B cell (primary cell): ENCODE data around the gene POLE2. TPM values are rescaled to one million over a fixed set of nuclear protein-coding genes. Genes with fewer than 3 reads are reported as not detected.

Source experiments
- ATAC-seq: fragments of 200-7000 bp; cut with Tn5 transposase; one replicate; pipeline ENCODE4 v1.10.0; 2021; ENCODE audit warnings: low read depth, mild to moderate bottlenecking, moderate number of reproducible peaks, moderate library complexity
- CTCF ChIA-PET: fragments of 350-600 bp; sonication (Branson Sonifier 250); formaldehyde crosslinking; loops from one replicate; lab custom pipeline; 2021; ENCODE audit warnings: antibody characterized with exemption, inconsistent platforms; lab: Charles Lee
- POLR2A ChIA-PET: fragments of 350-600 bp; sonication (Branson Sonifier 250); formaldehyde crosslinking; loops from one replicate; lab custom pipeline; 2021; ENCODE audit warnings: antibody characterized with exemption; lab: Charles Lee
- DNase-seq: peaks from one replicate; pipeline ENCODE4 v3.0.0; 2013
- H2AFZ ChIP-seq: 2 replicates; pipeline ENCODE4 v1.6.1; 2012; ENCODE audit warnings: mild to moderate bottlenecking, low read depth, low read length; ENCODE audit not compliant: insufficient read depth, poor library complexity, severe bottlenecking
- H3K27ac ChIP-seq, 2 donors: 1 replicate in 1 of 2; 2 replicates in 1 of 2; pipeline ENCODE4 v1.5.1; 2012 to 2013; ENCODE audit warnings: low read length in 2 of 2, mild to moderate bottlenecking in 2 of 2, moderate library complexity in 1 of 2
- H3K27me3 ChIP-seq, 4 experiments: fragments of 200-600 bp in 1 of 4; sonication (generic) in 1 of 4; replicated peaks in 1 of 4; 1 replicate in 2 of 4; 2 replicates in 2 of 4; pipeline versions ENCODE4 v1.6.1 to v1.7.0; 2013 to 2016; ENCODE audit warnings: low read length in 3 of 4, mild to moderate bottlenecking in 2 of 4, mixed read lengths in 1 of 4, moderate library complexity in 1 of 4; ENCODE audit not compliant: insufficient read depth in 4 of 4, control insufficient read depth in 3 of 4; ENCODE audit errors: control extremely low read depth in 1 of 4
- H3K36me3 ChIP-seq, 2 experiments: replicated peaks in 1 of 2; 1 replicate in 1 of 2; 2 replicates in 1 of 2; pipeline versions ENCODE4 v1.6.1 to v1.7.1; 2013; ENCODE audit warnings: low read length in 1 of 2; ENCODE audit not compliant: insufficient read depth in 2 of 2, control insufficient read depth in 1 of 2; ENCODE audit errors: control extremely low read depth in 1 of 2, extremely low read depth in 1 of 2
- H3K4me1 ChIP-seq, 2 donors: fragments of 200-600 bp in 1 of 2; sonication (generic) in 1 of 2; 1 replicate in 1 of 2; 2 replicates in 1 of 2; pipeline versions ENCODE4 v1.5.1 to v1.6.1; 2013 to 2017; ENCODE audit warnings: low read length in 2 of 2; ENCODE audit not compliant: control insufficient read depth in 2 of 2, insufficient read depth in 2 of 2
- H3K4me2 ChIP-seq: replicated peaks from 2 replicates; pipeline ENCODE3; 2012; ENCODE audit warnings: mild to moderate bottlenecking, low read depth, low read length; ENCODE audit not compliant: poor library complexity, severe bottlenecking
- H3K4me3 ChIP-seq, 5 experiments: fragments of 200-600 bp in 1 of 5; sonication (generic) in 1 of 5; 1 replicate in 3 of 5; 2 replicates in 2 of 5; pipeline versions ENCODE4 v1.5.1 to v1.7.0; 2011 to 2016; ENCODE audit warnings: low read length in 4 of 5, mild to moderate bottlenecking in 4 of 5, low read depth in 2 of 5, control low read depth in 1 of 5, moderate library complexity in 1 of 5; ENCODE audit not compliant: insufficient read depth in 1 of 5; ENCODE audit errors: control extremely low read depth in 1 of 5, extremely low read depth in 1 of 5
- H3K79me2 ChIP-seq: fragments of 200-600 bp; sonication (generic); one replicate; pipeline ENCODE4 v1.6.0; 2016; ENCODE audit warnings: low read length; ENCODE audit not compliant: control insufficient read depth, insufficient read depth
- H3K9ac ChIP-seq: fragments of 200-600 bp; sonication (generic); 2 replicates; pipeline ENCODE4 v1.6.1; 2017; ENCODE audit warnings: mild to moderate bottlenecking, low read length, moderate library complexity
- H3K9me3 ChIP-seq, 3 donors: one replicate each; pipeline versions ENCODE4 v1.6.1 to v1.7.1; 2013; ENCODE audit warnings: low read length in 2 of 3; ENCODE audit not compliant: control insufficient read depth in 2 of 3, insufficient read depth in 1 of 3; ENCODE audit errors: control extremely low read depth in 1 of 3
- H4K20me1 ChIP-seq: 2 replicates; pipeline ENCODE4 v1.6.0; 2012; ENCODE audit warnings: mild to moderate bottlenecking, low read length; ENCODE audit not compliant: insufficient read depth, control insufficient read depth, poor library complexity, severe bottlenecking
- H3K27ac Mint-ChIP-seq: one replicate; pipeline ENCODE4 v1.8.0; 2021; ENCODE audit warnings: mixed read lengths
- H3K27me3 Mint-ChIP-seq: one replicate; pipeline ENCODE4 v1.8.0; 2021; ENCODE audit warnings: mixed read lengths
- H3K4me1 Mint-ChIP-seq: one replicate; pipeline ENCODE4 v1.8.0; 2021; ENCODE audit warnings: mixed read lengths
- H3K4me3 Mint-ChIP-seq: one replicate; pipeline ENCODE4 v1.8.0; 2021; ENCODE audit warnings: mixed read lengths
- H3K9me3 Mint-ChIP-seq: one replicate; pipeline ENCODE4 v1.8.0; 2022; ENCODE audit warnings: mixed read lengths; ENCODE audit not compliant: insufficient read depth
- EZH2 ChIP-seq: IDR thresholded peaks from 2 replicates; pipeline ENCODE4 v1.6.1; 2012; ENCODE audit warnings: borderline replicate concordance, low read depth, mild to moderate bottlenecking, moderate library complexity, low read length; ENCODE audit not compliant: insufficient read depth, poor library complexity, severe bottlenecking
- WGBS: methylation state at CpG from one replicate; pipeline ENCODE4 v1.1.5; 2013; ENCODE audit warnings: missing lambda C conversion rate; ENCODE audit not compliant: insufficient coverage; 5-methylcytosine and 5-hydroxymethylcytosine counted together
- intact Hi-C: fragments of 100-400 bp; cut with micrococcal nuclease; formaldehyde crosslinking; loops from one replicate; pipeline ENCODE4 v1.10.0; 2022
- polyA plus RNA-seq: library from polyadenylated mRNA; depleted of rRNA; stranded (reverse); fragments of >200 nt; gene quantifications from 2 replicates; pipeline ENCODE4 v1.2.3, GENCODE V29; 2012
- total RNA-seq, 2 donors: library from RNA; stranded (reverse); fragments of 120-200 nt in 1 of 2; gene quantifications; 1 replicate in 1 of 2; 2 replicates in 1 of 2; pipeline versions ENCODE4 v1.2.3 to v1.2.4, GENCODE V29; 2013 to 2022
- TF ChIP-seq, protein P1 (sequence below): fragments of 200-600 bp; IDR thresholded peaks from one replicate; pipeline ENCODE4 v1.8.0; 2022; ENCODE audit warnings: antibody characterized with exemption, mild to moderate bottlenecking

The POLE2 gene
- total and polyA plus RNA-seq, 2 donors (not counting 1 experiment from before 2014, with no cell fraction given) = 1.4 to 2.6 TPM

DNA sequence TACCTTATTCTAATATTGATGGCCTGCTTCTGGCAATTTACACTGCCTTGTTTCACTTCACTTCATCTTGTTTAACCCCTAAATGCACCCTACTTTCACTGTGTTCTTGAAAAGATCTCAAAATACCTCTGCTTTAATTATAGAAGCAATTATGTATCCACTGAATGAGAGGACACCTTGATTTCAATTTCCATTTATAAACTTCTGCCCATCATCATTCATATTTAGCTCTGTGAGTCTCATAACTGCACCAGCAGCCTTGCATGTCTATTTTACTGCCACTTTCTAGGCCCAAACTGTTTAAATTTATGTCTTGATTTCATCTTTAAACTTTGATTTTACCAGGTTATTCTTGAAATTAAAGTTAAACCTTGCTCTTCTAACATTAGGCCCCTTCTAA lies 45.9 kb downstream of the POLE2 start:
- H2AFZ ChIP-seq = no peak overlapping the region
- Mint-ChIP-seq H3K4me3 (no peak overlapping the region), H3K27me3 (no peaks in the 10 kb centered on the region), H3K4me1 (peaks cover 45% of the 10 kb centered on the region), H3K9me3 (no peaks in the 10 kb centered on the region), H3K27ac (peak overlapping the region; percentile 2)
- H3K9me3 ChIP-seq = no peaks in the 10 kb centered on the region
- H3K4me2 ChIP-seq = peak overlapping the region; percentile 10
- H3K4me3 ChIP-seq = no peak overlapping the region
- intact Hi-C loops = no loop called here
- DNase-seq = no peak
- no peak overlapping the region for H3K9ac ChIP-seq
- ChIA-PET POLR2A (no interaction called here), CTCF (interaction anchor here (1.1 kb wide), 1 partner anchor 46 kb away, joined by 3 read pairs; the partner anchor contains the start of gene POLE2)
- H3K27me3 ChIP-seq = no peaks in the 10 kb centered on the region
- peak overlapping the region in 1 of 2 donors; percentile 46 for H3K27ac ChIP-seq
- peaks cover 10% of the 10 kb centered on the region for H4K20me1 ChIP-seq
- peaks cover 81% of the 10 kb centered on the region for H3K79me2 ChIP-seq
- peaks cover 6 to 13% of the 10 kb centered on the region in 2 donors for H3K4me1 ChIP-seq
- peaks cover 0 to 22% of the 10 kb centered on the region in 2 experiments for H3K36me3 ChIP-seq
- TF ChIP-seq, protein P1, sequence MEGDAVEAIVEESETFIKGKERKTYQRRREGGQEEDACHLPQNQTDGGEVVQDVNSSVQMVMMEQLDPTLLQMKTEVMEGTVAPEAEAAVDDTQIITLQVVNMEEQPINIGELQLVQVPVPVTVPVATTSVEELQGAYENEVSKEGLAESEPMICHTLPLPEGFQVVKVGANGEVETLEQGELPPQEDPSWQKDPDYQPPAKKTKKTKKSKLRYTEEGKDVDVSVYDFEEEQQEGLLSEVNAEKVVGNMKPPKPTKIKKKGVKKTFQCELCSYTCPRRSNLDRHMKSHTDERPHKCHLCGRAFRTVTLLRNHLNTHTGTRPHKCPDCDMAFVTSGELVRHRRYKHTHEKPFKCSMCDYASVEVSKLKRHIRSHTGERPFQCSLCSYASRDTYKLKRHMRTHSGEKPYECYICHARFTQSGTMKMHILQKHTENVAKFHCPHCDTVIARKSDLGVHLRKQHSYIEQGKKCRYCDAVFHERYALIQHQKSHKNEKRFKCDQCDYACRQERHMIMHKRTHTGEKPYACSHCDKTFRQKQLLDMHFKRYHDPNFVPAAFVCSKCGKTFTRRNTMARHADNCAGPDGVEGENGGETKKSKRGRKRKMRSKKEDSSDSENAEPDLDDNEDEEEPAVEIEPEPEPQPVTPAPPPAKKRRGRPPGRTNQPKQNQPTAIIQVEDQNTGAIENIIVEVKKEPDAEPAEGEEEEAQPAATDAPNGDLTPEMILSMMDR = no peak
- no peak for TF ChIP-seq EZH2
- no peak for ATAC-seq

DNA sequence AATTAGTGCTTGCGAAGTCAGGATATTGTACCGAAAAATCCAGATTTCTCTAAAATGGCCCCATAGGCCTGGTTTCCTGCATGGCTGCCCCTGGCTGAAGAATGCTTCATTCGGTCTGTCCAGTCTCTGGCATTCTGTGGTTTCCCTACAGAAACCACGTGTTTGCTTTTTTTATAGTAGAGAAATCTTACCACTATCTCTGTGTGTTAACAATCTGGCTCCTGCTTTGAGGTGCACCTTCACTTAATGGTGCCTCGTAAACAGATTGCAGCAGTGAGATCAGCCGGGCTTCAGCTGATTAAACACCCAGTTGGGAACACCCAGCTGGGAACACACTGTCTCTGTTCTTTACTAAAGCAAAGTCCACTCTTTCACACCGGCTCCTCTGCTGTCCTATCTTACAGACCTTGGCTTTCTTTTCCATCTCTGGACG lies 46.3 kb downstream of the POLE2 start:
- Mint-ChIP-seq H3K9me3 (no peaks in the 10 kb centered on the region), H3K4me1 (peaks cover 45% of the 10 kb centered on the region), H3K27ac (peak overlapping the region; percentile 2), H3K27me3 (no peaks in the 10 kb centered on the region), H3K4me3 (no peak overlapping the region)
- no peaks in the 10 kb centered on the region for H3K9me3 ChIP-seq
- WGBS = 87% methylated on average over 6 of the region's 8 CpGs
- H3K9ac ChIP-seq = no peak overlapping the region
- peak overlapping the region; percentile 10 for H3K4me2 ChIP-seq
- H3K4me1 ChIP-seq = peaks cover 7 to 16% of the 10 kb centered on the region in 2 donors
- no peak overlapping the region for H3K4me3 ChIP-seq
- no peak for DNase-seq
- peak overlapping the region in 1 of 2 donors; percentile 46 for H3K27ac ChIP-seq
- no peak overlapping the region for H2AFZ ChIP-seq
- CTCF ChIA-PET = interaction anchor here (1.1 kb wide), 1 partner anchor 46 kb away, joined by 3 read pairs; the partner anchor contains the start of gene POLE2
- intact Hi-C loops = no loop called here
- peaks cover 81% of the 10 kb centered on the region for H3K79me2 ChIP-seq
- H4K20me1 ChIP-seq = peaks cover 13% of the 10 kb centered on the region
- POLR2A ChIA-PET = interaction anchor here (1.1 kb wide), 1 partner anchor 126 kb away, joined by 5 read pairs; the partner anchor contains the start of gene KLHDC2
- no peaks in the 10 kb centered on the region for H3K27me3 ChIP-seq
- TF ChIP-seq, protein P1 = no peak
- no peak for TF ChIP-seq EZH2
- no peak for ATAC-seq
- peaks cover 0 to 20% of the 10 kb centered on the region in 2 experiments for H3K36me3 ChIP-seq
